GM18868 (cell line): ENCODE results near the gene VSNL1.
A peak's percentile ranks its signal among the peaks of the same experiment; 100 is the strongest.
"Not testable (repeated sequence)": the region's sequence is repeated elsewhere in the genome, so short reads cannot be mapped to it uniquely, and the experiment has no call there.

Experiments used
- ATAC-seq: cut with Tn5 transposase; IDR thresholded peaks from one replicate; pipeline ENCODE4 v1.9.1; 2021; ENCODE audit warnings: mild to moderate bottlenecking, moderate library complexity; ENCODE audit not compliant: unreplicated experiment

Gene VSNL1

DNA sequence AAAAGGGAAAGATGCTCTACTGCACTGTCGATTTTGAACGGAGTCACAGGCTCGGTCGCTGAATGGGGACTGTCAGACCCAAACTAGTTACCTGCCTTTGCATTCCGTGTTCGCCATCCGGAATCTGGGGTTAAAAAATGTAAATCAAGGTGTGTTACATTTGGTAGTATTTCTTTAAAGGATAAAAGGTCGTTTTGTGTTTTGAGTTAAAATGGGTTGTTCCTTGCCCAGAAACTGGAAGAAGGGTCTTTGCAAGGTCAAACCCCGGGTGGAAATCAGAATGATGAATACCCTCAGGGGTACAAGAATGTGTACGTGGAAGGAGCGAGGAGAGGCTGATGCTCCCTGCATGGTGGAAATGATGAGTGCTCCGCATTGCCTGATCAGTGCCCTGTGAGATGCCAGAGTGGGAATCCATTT is 1.0 kb downstream of the VSNL1 start:
- ATAC-seq, result no peak

DNA sequence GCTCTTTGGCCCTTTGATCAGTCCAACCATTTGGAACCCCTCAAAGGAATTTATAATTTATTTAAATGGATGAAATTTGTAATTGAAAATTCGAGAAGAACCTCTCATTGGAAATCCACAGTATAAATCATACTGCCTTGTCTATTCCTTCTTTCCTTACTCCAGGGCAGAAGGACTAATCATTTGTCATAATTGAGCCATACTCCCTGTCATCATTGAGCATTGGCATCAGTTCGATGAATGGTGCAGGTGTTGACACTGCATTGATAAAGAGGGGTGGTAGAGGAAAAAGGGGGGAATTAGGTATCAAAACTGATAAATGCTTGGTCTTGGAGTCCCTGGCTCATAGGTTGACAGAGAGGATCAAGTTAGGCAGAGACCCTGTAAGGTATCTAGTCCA is 2.0 kb downstream of the VSNL1 start:
- no peak for ATAC-seq

DNA sequence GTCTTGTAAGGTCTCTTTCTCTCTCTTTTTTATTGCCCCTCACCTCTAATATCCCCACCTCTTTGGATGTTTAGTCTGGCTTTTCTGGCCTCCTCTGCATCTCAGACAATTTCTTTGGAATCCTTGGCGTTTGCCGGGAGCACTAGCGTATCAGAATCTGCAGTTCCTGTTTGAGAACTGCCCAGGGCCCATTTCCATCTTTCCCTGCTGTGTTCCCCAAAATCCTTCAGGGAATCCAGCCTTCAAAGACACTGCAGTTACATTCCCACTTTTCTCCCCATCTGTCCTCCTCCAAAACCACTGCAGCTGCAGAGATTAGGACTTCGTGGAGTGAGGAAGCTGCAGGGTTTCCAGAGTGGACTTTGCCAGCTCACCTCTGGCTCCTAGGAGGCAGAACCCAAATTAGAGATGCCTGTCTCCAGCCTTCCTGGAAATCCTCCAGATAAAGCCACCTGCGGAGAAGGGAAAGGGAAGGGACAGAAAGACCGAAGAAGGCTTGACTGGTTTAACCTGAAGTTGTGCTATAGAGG is 2.7 kb downstream of the VSNL1 start:
- ATAC-seq, result no peak

DNA sequence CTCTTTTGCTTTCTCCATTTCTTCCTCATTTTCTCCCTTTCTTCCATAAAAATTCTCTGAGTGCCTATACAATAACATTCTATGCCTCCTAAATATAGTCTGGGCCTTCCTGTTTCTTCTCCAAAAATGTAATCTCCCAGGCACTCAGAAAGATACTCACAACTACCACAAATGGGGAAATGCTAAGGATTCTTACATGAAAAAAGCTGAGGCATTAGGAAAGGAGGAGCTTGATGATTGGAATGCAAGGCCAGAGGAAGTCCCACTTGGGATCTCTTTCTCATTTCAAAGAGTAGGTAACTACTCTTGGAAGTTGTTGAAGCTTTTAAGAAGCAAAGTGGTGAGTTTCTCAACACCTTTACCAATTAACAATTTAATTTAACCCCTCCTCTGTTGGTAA is 3.4 kb downstream of the VSNL1 start:
- no peak for ATAC-seq

DNA sequence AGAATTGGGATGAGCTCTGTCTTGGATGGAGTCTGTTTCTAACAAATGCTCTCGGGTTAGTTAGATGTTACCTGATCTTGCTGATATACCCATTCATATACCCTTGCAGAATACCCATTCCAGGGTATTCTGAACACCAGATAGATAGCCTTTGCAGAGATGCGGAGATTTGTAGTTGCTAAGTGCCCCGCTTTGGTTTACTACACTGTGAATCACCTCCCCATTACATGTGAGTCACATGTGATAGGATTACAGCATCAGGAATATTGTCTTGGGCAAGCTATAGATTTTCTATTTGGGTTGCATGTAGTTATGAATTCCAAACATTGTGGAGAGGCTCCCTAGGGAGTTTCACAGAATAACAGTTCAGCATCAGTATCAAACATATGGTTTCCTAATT is 3.8 kb downstream of the VSNL1 start:
- no peak for ATAC-seq

DNA sequence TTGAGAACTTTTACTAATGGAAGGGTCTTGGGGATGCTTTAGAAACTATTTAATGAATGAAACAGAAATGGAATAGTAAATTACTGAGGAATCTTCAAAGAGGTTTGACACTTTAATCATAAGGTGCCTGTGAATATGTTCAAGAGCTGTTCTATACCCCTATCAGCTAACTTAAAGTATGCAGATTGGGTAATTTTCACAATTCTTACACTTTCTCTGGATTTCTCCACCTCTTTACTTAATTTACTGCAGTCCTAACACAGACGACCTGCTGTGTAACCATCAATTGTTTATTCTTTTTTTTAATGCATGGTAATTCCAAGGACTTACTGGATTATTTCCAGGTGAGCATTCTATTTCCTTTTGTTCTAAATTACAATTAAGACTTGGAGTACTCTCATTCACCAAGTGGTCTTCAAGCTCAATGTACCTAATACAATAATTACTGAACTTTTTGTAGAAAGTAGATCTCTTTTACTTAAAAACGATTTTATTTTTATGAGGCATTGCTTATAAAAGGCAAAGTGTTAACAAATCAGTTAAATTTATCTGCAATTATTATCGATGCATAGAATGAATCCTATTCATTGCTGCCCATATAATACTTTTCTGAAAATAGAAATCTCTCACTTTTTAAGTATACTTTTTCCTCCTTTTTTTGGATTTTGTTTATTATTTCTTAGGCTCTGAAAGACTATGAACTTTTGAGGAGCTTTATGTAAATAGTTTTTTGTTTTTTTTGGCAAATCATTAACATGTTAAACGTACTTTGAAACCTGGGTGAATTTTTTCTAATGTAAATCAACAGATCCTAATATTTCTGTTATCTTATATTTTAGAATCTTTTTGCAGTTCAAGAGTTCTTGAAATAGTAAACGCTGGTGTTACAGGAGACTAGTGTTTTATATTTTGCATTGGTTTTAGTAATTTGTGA is 5.5 kb downstream of the VSNL1 start:
- no peak for ATAC-seq

DNA sequence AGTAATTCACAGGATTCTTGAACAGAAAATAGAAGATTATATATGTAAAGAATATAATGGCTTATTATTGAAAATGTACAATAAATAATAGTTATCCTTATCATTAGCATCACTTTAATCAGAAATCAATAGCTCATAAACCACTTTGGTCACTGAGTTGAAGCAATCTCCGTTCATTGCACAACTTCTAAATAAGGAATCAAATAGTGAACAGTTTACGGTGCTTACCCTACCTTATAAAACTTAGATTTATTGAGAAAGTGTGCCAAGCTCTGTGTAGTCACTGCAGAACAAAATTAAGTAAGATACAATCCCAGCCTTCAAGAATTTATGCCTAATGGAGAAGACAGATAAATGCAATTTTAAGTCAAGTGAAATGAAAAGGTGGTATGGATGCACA is 6.7 kb downstream of the VSNL1 start:
- ATAC-seq, result no peak

DNA sequence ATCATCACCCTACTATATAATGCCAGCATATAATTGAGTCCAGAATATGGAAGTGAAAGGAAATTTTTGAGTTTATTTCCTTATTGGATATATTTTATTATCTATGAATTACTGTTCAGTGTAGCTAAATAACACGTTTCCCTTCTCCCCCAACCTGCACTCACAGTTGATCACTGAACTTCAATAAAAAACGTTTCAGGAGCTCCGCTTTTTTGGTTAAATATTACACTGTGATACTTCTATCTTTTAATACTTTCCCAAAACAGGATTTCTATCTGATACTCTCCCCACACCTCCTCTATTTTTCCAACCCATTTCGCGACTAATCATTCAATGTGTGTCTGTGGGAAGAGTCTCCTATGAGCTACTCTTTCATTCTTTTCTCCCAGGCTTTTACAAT is 7.2 kb downstream of the VSNL1 start:
- ATAC-seq, result no peak

DNA sequence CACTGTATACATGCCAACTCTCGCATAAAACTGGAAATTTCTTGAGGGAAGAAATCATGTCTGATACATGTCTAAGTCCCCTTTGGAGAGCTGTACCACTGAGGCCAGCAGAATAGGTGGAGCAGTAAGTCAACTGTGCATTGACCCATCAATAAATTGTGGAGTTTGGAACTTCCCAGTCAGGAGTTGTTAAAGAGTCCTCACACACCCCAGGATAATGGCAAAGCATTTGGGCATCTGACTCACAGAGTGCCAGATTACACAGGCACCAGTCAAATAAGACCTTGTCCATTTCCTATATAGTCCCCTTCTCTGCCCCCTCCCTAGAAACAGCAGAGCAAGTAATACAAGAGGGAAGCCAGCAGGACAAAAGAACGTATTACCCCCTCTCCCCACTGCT is 10.4 kb downstream of the VSNL1 start:
- ATAC-seq, result no peak

DNA sequence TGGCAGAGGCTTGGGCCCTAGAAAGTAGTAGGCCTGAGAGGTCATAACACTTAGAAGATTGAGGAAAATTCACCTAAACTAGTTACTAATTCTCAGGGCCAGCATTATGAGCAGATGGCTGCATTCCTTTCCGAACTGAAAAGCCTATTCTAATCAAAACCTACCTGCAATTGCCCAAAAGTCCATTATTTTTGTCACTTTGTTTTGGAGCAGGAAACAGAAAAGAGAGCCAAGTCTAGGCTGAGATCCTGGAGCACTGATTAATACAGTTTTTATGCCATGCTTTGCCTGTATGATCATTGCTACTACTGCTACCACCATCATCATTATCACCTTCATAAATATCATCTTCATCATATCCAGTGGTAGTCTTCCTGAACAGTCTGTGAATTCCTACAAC is 14.7 kb downstream of the VSNL1 start:
- no peak for ATAC-seq

DNA sequence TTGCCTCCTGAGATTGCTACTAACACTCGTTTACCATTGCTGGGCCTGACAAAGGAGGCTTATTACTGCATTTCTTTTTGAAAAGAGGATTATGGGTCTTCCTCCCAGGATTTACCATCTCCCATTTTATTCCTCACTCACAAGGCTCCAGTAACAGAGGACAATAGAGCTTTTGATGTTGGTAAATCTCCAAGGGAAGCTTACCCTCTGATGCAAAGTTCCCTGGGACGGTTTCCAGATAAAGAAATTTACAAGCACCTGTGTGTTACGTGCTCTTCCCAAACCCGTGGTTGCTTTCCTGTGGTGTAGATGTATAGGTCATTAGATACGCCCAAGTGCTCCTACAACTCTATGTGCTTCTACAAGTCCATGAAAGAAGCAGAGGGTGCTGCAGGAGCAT is 17.1 kb downstream of the VSNL1 start:
- ATAC-seq, result no peak

DNA sequence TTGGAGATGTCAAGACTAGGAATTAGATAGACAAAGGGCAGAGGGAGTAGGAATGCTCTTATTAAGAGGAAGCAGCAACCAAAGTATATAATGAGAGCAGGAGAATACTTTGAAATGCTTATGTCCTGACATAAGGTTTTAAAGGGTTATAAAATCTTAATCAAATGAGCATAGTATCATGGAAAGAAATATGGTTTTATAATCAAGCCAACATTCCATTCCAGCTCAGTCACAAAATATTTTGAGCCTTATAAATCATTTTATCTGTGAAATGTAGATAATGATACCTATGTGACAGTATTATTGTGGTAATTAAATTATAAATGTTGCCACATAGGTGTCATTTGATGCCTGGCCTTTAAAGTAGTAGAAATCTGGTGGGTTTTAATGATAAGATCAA is 17.6 kb downstream of the VSNL1 start:
- ATAC-seq, result no peak

DNA sequence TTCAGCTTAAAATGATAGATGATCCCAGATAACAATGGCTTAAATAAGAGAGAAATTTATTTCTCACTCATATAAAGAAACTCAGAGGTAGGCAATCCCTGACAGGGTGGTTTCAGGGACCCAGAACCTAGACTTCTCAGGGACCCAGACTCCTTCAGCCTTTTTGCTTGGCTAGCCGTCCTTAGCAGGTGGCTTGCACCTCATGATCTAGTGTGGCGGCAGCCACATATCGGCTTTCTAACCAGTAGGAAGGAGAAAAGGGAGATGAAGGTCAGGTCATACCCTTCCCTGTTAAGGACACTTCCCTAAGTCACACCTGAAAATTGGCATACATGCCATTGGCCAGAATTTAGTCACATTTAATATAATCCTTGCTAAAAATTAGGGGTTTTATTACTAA is 18.4 kb downstream of the VSNL1 start:
- no peak for ATAC-seq

DNA sequence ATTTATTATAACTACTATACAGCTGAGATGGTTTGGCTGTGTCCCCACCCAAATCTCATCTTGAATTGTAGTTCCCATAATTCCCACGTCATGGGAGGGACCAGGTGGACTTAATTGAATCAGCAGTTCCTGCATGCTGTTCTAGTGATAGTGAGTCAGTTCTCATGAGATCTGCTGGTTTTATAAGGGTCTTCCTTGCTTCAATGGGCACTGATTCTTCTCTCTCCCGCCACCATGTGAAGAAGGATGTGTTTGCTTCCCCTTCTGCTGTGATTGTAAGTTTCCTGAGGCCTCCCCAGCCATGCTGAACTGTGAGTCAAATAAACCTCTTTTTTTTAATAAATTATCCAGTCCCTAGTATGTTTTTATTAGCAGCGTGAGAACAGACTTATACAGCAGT is 25.2 kb downstream of the VSNL1 start:
- ATAC-seq, result not testable (repeated sequence)

DNA sequence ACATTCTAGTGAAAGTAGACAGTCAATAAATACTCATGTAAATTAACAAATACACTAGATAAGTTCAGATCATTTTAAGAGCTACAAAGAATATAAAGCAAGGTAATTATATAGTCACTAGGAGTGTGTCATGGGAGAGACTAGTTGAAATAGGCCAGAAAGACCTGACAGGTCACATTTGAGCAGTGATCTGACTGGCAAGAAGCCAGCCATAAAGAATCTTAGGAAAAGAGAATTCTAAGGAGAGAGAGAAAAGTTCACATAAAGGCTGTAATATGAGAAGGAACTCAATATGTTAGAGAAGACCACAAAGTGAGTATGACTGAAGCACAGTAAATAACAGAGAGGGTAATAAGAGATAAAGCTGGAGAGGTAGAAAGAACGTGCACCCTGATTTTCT is 31.2 kb downstream of the VSNL1 start:
- no peak for ATAC-seq

DNA sequence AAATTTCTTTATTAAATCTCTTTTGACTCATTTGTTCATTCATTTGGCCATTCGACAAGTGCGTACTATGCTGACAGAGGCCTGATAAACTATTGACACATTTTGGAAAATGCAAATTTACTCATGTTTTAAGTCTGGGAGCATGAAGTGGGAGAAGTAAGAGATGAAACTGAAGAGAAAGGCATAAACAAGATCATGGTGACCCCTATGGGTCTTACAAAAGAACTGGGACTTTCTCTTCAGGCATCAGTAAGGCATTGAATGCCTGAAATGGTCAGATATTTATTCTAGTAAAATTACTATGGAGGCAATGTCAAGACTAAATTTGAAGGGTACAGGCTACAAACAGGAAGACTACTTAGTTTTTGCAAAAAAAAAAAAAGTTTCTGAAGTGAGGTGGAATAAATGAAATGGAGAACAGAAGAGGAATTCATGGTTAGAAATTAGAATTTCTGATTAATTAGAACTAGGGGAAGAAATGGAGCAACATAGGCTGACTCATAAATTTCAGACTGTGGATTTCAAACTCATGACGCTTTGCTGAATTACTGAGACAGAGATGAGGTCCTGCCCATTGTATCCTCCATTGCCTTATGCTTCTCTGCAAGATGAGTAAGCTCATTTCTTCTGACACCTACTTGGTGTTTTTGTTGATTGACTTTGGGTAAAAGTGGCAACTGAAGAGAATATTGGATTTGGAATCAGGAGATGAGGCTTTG is 32.7 kb downstream of the VSNL1 start:
- peak; percentile 40 for ATAC-seq

DNA sequence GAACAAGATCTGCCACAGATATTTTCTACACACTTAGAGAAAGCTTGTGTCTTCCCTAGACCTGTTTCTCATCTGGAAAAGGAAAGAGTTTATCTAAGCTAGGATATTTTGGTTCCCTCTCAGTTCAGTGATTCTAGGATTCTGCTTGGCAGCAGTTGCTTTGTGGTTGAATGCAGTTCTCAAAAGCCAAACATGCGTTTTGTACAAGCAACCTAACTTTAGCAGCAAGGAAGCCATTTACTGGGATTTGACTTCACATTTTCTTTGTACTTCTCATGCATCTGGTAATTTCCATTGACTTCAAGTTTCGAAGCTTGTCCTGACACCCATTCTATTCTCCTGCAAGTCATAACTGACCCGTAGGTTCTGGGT is 33.3 kb downstream of the VSNL1 start:
- ATAC-seq, result no peak

DNA sequence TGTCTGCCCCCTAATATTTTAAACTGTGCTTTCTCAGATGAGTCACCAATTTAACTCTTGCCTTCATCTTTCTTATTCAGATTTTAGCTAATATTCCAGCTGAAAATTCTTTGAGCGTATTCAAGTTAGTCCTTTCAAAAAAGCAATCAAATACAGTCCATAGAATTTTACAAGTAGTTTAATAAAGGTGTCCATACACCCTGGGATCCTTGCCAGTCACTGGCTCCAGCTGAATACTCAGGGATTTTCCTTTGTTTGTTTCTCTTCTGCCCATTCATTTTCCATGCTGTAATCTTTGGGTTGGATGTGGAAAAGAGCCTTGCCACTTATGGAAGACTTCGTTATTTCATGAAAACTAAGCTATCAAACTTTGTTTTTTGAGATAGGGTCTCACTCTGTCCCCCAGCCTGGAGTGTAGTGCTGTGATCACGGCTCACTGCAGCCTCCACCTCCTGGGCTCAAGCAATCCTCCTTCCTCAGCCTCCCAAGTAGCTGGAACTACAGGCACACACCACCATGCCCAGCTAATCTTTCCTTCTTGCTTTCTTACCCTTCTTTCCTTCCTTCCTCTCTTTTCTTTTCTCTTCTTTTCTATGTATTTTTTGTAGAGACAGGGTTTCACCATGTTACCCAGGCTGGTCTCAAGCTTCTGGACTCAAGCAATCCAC is 34.0 kb downstream of the VSNL1 start:
- no peak for ATAC-seq

DNA sequence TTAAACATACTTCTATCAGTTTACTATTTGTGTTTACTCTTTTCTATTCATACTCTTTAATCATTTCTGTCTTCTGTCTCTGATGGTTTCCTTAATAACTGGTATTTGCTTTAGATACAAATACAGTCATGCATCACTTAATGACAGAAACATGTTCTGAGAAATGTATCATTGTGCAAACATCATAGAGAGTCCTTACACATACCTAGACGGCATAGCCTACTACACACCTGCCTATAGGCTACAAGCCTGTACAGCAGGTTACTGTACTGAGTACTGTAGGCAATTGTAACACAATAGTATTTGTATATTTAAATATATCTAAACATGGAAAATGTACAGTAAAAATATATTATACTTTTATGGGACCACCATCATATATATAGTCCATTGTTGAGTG is 36.3 kb downstream of the VSNL1 start:
- ATAC-seq, result no peak

DNA sequence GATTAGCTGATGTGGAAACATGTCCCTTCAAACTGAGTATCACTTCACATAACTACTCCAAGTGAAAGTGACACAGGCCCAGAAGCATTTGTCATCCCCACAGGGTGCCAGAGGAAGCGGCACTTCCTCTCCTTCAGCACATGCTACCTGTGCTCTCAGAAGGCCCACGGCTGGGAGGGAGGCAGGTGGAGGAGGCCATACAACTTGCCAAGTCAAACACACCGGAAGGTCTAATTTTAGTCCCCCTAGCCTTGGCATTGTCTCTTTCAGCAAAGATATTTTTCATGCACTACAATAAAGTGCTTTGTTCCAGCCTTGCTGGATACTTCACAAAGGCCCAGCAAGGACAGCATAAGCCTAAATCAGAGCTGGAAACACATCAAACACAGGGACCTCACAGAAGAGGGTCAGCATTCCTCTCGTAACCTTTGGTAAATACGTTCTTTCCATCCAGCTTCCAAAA is 38.0 kb downstream of the VSNL1 start:
- ATAC-seq, result peak; percentile 91

DNA sequence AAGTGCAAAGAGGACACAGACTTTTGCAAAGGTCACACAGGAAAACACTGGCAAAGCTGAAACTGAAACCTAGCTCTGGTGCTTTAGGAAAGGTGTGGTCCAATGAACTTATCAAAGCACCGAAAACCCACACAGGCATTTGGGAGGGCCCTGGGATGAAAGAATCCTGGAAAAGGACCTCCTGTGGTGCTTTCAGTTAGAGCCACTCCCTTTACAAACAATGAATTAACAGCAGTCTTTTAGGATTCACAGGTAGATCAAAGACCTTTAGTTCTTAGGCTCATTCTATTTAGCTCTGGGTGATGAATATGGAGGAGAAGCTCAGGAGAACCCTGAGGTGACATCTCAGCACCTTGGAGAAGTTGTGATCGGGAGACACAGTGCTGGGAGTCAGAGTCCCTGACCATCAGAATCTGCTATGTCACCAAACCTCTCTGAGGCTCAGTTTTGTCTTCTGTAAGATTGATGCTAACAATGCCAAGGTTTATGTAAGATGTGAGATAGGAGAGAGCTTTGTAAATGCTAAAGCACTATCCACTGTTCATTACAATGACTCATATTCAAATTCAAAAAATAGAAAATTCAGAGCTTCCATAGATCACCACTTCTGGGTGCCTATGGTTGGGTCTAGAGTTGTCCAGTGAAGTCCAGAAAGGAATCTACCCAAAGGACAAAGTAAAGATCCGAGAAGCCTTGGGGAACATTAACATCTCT is 39.3 kb downstream of the VSNL1 start:
- ATAC-seq, result no peak
